Ishikawa (cell line): Measurements from ENCODE around the gene KCNIP4.

Experiments used
- CEBPB ChIP-seq: IDR thresholded peaks from 2 replicates; pipeline ENCODE4 v1.6.1; 2012
- CREB1 ChIP-seq: IDR thresholded peaks from 2 replicates; pipeline ENCODE4 v1.6.1; 2012; ENCODE audit warnings: low read depth
- EGR1 ChIP-seq: IDR thresholded peaks from 2 replicates; pipeline ENCODE4 v1.6.1; 2012
- EP300 ChIP-seq: IDR thresholded peaks from 2 replicates; pipeline ENCODE4 v1.6.1; 2012; ENCODE audit warnings: borderline replicate concordance
- FOXM1 ChIP-seq: IDR thresholded peaks from 2 replicates; pipeline ENCODE4 v1.6.1; 2012; ENCODE audit warnings: low read depth, borderline replicate concordance
- NFIC ChIP-seq: IDR thresholded peaks from 2 replicates; pipeline ENCODE4 v1.6.1; 2012
- RAD21 ChIP-seq: IDR thresholded peaks from 2 replicates; pipeline ENCODE4 v1.6.1; 2012; ENCODE audit warnings: low read depth
- TAF1 ChIP-seq: IDR thresholded peaks from 2 replicates; pipeline ENCODE4 v1.6.1; 2012; ENCODE audit warnings: low read depth, mild to moderate bottlenecking
- TCF12 ChIP-seq: IDR thresholded peaks from 2 replicates; pipeline ENCODE4 v1.6.1; 2012; ENCODE audit warnings: low read depth
- TEAD4 ChIP-seq: IDR thresholded peaks from 2 replicates; pipeline ENCODE4 v1.6.1; 2012
- YY1 ChIP-seq: IDR thresholded peaks from 2 replicates; pipeline ENCODE4 v1.6.1; 2012; ENCODE audit warnings: low read depth
- ZBTB7A ChIP-seq: IDR thresholded peaks from 2 replicates; pipeline ENCODE4 v1.6.1; 2012; ENCODE audit warnings: low read depth
- TF ChIP-seq, protein P1 (sequence below): IDR thresholded peaks from 2 replicates; pipeline ENCODE4 v1.6.1; 2012; ENCODE audit warnings: low read depth, mild to moderate bottlenecking
- TF ChIP-seq, protein P2 (sequence below): IDR thresholded peaks from 2 replicates; pipeline ENCODE4 v1.6.1; 2012
- TF ChIP-seq, protein P3 (sequence below): IDR thresholded peaks from 2 replicates; pipeline ENCODE4 v1.6.1; 2012

Gene KCNIP4

DNA sequence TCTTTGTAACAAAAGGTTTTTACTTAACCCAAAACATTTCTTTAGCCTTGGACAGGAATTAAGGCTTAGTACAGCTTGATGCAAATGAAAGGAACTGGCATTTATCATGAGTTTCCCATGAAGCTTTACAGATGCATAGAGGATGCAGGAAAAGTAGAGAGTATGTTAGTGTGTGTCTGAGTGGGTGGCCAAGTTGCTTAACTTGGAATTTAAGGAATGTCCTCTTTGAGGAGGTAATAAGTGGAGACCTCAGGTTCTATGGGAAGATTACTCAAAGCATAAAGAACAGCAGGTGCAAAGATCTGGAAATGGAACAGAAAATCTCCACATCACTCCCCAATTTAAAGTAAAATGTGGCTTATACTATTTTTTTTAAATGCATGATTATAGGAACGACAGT is 457.9 kb downstream of the KCNIP4 start:
- TF ChIP-seq NFIC (no peak), ZBTB7A (no peak), YY1 (no peak), CREB1 (no peak)

DNA sequence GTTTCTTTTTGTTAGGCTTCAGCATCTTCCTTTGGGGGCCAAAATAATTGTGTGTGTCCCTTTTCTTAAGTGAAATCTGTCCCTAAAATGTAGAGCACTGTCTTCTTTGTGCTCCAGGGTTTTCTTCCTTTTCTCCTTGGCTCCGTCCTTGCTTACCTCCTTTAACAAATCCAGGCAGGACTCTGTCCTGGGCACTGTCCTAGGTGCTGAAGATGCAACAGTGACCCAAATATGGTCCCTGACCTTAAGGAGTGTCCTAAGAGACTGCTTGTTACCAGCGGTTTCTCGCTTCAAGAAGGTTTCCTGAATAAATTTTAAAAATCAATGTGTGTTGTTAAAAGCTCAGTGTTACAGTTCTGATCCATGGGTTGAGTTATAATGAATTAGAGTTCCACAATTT is 471.8 kb downstream of the KCNIP4 start:
- TF ChIP-seq ZBTB7A: no peak
- TF ChIP-seq, protein P1, sequence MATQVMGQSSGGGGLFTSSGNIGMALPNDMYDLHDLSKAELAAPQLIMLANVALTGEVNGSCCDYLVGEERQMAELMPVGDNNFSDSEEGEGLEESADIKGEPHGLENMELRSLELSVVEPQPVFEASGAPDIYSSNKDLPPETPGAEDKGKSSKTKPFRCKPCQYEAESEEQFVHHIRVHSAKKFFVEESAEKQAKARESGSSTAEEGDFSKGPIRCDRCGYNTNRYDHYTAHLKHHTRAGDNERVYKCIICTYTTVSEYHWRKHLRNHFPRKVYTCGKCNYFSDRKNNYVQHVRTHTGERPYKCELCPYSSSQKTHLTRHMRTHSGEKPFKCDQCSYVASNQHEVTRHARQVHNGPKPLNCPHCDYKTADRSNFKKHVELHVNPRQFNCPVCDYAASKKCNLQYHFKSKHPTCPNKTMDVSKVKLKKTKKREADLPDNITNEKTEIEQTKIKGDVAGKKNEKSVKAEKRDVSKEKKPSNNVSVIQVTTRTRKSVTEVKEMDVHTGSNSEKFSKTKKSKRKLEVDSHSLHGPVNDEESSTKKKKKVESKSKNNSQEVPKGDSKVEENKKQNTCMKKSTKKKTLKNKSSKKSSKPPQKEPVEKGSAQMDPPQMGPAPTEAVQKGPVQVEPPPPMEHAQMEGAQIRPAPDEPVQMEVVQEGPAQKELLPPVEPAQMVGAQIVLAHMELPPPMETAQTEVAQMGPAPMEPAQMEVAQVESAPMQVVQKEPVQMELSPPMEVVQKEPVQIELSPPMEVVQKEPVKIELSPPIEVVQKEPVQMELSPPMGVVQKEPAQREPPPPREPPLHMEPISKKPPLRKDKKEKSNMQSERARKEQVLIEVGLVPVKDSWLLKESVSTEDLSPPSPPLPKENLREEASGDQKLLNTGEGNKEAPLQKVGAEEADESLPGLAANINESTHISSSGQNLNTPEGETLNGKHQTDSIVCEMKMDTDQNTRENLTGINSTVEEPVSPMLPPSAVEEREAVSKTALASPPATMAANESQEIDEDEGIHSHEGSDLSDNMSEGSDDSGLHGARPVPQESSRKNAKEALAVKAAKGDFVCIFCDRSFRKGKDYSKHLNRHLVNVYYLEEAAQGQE: peak; percentile 87

DNA sequence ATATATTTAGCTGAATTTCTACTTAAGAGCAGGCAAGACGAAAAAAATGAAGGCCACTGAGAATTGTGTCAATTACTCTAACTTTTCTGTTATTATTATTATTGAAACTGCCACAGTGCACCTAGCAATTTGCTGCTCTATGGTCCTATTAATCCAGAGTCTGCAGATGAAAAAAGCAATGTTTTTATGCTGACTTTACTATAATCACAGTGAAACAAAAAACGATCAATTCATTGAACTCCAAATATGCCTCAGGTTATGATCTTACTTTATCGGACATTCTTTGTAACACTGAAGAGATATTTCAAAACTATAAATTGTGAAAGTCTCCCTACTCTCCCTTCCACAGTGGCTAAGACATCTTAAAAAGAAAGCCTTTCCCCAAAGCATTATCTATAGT is 474.4 kb downstream of the KCNIP4 start:
- TF ChIP-seq TCF12: no peak
- TF ChIP-seq RAD21: no peak

DNA sequence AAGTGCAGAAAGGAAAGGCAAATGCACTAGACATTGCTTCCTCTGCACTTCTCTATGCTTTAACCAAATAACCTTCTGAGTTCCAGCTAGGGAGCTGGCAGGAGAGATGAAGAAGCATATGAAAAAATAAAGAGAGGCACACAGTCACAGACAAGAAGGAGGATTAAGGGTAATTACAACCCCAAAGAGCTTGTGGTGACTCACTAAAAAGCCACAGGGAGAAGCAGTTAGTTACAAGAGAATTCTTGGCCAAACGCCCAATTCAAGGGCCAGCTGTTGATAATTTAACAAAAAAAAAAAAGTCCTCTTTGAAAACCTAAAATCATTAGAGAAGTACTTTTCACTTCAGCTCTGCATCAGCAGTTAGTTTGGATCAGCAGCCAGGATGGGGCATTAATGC is 478.0 kb downstream of the KCNIP4 start:
- TF ChIP-seq EP300 (no peak), TEAD4 (no peak), NFIC (no peak), CREB1 (no peak), FOXM1 (no peak)
- TF ChIP-seq, protein P2, sequence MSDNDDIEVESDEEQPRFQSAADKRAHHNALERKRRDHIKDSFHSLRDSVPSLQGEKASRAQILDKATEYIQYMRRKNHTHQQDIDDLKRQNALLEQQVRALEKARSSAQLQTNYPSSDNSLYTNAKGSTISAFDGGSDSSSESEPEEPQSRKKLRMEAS: no peak

DNA sequence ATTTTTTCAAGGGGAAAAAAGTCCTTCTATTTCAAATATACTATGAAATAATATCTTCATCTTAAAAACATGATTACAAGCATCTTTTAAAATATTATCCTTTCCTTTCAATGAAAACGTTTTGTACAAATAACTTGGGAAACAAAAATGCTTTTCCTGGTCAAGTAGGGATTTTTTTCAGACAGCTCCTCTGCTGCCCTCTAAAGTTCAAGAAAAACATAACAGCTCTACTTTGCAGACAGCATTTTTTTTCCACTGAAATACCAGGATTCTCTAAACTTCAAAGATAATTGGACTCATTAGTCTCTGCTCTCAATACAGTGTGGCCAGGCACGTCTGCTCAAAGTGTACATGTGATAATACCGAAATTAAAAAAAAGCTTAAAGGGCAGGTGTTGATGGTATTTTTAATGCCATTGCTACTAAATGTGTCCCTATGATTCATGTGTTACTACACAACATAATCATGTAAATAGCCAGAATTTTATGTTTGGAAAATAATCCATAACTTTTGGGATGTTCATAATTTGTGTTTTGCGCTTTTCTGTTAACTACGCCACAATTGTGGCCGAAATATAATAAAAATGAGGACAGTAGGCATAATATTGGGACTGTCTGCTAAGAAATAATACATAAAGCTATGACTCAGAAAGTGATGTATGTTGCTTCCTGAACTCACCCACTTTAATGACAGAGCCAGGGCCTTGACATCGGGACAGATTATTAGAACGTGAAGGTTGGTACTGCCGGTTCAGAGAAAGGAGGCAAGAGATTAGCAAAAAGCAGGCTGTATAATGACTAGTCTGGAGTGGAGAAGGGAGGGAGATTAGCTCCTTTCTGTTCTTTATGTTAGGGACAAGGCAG is 478.9 kb downstream of the KCNIP4 start:
- TF ChIP-seq RAD21: peak; percentile 55
- no peak for TF ChIP-seq FOXM1

DNA sequence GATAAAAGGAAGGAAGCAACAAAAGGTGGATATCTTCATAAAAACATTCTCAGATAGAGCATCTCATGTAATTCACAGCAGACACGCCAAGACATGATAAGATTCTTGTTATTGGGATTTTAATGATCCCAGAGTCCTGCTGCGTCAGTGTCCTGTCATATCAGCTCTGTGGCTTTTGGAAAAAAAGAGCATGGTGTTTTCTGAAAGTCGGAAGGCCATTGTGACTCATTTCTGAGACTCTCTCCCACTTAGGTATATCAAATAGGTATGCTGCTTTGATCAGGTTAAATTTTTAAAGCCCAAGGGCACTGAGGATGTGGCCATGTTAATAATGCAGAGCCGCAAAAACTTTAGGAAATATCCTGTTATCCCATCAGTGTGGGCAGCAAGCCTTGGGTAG is 481.0 kb downstream of the KCNIP4 start:
- TF ChIP-seq, protein P1: no peak
- TF ChIP-seq, protein P3, sequence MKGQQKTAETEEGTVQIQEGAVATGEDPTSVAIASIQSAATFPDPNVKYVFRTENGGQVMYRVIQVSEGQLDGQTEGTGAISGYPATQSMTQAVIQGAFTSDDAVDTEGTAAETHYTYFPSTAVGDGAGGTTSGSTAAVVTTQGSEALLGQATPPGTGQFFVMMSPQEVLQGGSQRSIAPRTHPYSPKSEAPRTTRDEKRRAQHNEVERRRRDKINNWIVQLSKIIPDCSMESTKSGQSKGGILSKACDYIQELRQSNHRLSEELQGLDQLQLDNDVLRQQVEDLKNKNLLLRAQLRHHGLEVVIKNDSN: no peak
- TF ChIP-seq ZBTB7A (no peak), EGR1 (no peak), EP300 (no peak), TEAD4 (no peak), CEBPB (no peak), TAF1 (no peak), CREB1 (no peak)

DNA sequence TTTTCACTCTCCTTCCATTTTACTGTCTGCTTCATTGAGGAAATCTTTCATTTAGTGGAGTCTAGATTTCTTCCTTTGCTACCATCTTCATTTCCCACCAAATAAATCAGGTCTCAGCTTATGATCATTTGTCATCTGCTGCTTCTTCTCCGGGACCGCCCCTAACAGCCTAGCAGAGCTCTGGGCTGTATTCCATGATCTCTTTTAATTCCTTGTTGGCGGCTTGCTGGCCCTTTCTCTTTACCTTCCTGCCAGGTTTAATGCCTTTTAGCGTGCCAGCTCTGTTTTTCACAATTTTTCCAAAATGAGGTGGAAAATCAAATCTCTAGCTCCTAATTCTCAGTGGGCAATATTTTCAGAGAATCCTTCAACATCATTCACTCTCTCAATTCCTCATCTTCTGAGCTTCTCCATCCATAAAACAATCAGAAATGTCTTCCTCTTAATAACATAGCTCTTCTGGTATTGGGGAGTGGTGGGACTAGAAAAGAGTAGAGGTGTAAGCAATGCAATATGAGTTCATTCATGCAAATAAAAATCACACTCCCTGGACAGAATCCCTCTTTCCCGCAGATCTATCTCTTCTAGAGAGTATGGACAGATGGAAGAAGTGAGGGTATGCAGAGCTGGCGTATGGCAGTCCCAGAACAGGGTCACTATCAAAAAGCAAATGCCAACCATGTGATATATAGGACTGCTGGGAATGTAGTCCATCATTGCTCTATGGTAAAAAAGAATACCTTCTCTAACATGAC is 491.3 kb downstream of the KCNIP4 start:
- TF ChIP-seq EP300: no peak
- TF ChIP-seq ZBTB7A: no peak
- no peak for TF ChIP-seq EGR1
- TF ChIP-seq, protein P2: no peak
- TF ChIP-seq, protein P1: no peak
- TF ChIP-seq CREB1: no peak
- no peak for TF ChIP-seq NFIC
- TF ChIP-seq TEAD4: no peak
- TF ChIP-seq CEBPB: no peak
- TF ChIP-seq FOXM1: no peak
- no peak for TF ChIP-seq TCF12
- TF ChIP-seq RAD21: no peak
- no peak for TF ChIP-seq YY1
- no peak for TF ChIP-seq TAF1
- TF ChIP-seq, protein P3: no peak
